IPS-NIHi7 (cell line): ENCODE measurements around the gene SLC9B1.
"Not testable (repeated sequence)": the region's sequence is repeated elsewhere in the genome, so short reads cannot be mapped to it uniquely, and the experiment has no call there.

Experiments
- DNase-seq: peaks from one replicate; pipeline ENCODE4 v3.0.0; 2012; ENCODE audit warnings: mixed read lengths; ENCODE audit errors: extremely low spot score

The SLC9B1 gene

DNA sequence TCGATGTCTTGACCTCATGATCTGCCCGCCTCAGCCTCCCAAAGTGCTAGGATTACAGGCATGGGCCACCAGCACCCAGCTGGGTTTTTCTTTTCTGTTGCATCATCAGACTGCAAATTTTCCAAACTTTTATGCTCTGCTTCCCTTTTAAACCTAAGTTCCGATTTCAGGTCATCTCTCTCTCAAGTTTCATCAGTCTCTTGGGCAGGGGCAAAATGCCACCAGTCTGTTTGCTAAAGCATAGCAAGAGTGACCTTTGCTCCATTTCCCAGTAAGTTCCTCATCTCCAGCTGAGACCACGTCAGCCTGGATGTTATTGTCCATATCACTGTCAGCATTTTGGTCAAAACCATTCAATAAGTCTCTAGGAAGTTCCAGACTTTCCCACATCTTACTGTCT, 141.2 kb downstream of the SLC9B1 start:
- DNase-seq, result not testable (repeated sequence)

- DNase-seq, result not testable (repeated sequence)
Measured at GRCh38 chr4:102877477-102878106, 141.9 kb downstream of the SLC9B1 start.

DNA sequence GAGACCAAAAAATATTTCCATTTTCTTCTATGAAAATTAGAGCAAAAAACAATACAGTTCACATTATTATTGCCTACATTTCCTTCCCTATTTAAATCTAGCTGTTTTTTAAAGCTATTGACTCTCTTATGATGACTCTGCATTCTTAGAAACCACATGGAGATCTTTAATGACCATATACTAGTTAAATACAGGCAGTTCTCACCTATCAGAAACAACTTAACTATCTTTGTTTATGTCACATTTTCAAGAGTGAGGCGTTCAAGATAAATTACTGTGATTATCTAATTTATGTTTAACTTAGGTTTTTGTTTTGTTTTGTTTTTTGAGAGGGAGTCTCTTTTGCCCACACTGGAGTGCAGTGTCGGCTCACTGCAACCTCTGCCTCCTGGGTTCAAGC, 147.7 kb downstream of the SLC9B1 start:
- DNase-seq, result no peak

DNA sequence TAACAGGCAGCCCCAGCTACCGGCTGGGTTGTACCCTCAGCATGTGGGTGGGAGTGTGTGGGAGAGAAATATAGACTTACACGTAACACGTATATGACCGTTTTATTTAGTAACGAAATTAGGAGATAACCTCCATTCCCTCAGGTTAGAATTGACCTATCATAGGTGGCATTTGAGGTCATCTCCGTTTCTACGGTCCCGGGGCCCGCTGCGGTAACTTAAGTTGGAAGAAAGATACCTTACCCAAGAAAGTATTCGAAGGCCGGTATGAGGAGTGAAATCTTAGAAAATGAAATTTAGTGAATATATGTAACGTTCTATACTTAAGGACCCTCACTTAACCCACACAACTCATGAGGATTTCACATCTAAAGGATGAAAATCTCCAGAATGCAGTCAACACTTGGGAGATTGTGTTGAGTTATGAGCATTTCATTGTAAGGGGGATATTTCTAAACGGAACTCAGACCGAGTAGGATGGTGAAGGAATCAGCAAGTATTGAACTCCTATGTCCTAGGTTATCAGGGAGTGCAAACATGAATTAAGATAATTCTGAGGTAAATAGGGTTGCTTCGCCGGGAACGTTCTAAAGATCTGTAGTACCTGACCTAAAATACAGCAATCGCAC, 149.8 kb downstream of the SLC9B1 start:
- DNase-seq, result no peak

GRCh38 chr4:102868781-102869568, 150.5 kb downstream of the SLC9B1 start, which contains the start of gene CISD2:
Gene CISD2 (plus strand): TSS chr4:102868992. CDS start chr4:102869085, 93 bp downstream.
- peak; percentile 95 for DNase-seq

- no peak for DNase-seq
Measured at GRCh38 chr4:102868153-102868780, 151.2 kb downstream of the SLC9B1 start.

DNA sequence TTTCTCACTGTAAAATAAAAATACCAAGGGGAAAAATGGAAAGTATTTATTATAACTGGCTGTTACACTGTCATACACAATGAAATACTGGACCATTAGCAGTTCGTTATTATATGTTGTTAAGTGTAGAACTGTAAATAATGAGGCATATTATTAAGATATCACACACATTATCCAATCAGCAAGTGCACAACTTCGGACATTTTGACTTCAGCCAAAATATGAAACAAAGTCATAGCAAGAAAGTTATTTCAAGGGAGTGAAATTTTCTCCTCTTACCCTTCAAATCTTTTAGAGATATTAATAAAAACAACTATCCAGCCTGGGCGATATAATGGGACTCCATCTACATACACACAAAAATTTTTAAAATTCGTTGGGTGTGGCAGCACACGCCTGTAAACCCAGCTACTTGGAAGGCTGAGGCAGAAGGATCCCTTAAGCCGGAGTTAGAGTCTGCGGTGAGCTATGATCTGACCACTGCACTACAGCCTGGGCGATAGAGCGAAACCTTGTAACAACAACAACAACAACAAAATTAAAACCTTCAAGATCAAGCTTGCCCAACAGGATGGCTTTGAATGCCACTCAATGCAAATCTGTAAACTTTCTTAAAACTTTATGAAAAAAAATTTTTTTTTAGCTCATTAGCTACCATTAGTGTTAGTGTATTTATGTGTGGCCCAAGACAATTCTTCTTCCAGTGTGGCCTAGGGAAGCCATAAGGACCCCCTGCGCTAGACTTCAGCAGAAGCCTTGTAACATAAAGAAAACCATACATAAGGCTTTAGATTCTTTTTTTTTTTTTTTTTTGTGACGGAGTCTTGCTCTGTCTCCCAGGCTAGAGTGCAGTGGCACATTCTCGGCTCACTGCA, 152.0 kb downstream of the SLC9B1 start:
- DNase-seq, result no peak

DNA sequence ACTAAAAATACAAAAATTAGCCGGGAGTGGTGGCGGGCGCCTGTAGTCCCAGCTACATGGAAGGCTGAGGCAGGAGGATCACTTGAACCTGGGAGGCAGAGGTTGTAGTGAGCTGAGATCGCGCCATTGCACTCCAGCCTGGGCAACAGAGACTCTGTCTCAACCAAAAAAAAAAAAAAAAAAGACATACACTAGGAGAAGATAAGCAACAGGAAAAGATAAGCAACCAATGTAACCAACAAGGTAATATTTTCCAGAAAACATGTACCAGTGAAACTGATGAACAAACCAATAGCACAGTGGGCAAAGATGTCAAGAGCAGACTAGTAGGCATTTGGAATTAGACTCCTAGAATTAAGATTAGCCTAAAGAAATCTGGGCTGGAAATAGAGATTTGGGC, 154.2 kb downstream of the SLC9B1 start:
- DNase-seq, result not testable (repeated sequence)

GRCh38 chr4:102862747-102863146, 156.8 kb downstream of the SLC9B1 start:
- DNase-seq, result no peak

DNA sequence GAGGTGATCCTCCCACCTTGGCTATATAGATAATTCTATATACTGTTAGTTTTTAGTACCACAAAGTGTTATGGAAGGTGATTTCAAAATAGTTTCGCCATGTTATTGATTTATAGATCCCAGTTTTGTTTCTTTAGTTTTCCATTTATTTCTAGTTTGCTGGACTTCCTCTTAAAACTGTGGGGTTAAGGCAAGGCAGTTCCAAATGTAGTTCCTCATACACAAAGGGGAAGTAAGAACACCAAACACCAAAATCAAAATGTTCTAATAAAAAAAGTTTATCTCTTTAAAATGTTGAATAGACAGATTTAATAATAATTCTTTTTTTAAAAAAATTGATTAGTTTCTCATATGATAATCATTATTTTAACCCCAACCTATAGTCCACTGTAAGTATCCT, 157.5 kb downstream of the SLC9B1 start:
- DNase-seq, result no peak

GRCh38 chr4:102860611-102861324, 158.7 kb downstream of the SLC9B1 start:
- DNase-seq, result no peak

GRCh38 chr4:102858828-102859464, 160.6 kb downstream of the SLC9B1 start:
- no peak for DNase-seq
